DOHH2 (cell line): ENCODE data around the gene CEP85.

Experiments
- H3F3A ChIP-seq: fragments of 200-600 bp; sonication (generic), shearing (Covaris generic); 2 replicates; pipeline ENCODE4 v1.6.0; 2016; ENCODE audit warnings: antibody characterized with exemption, mild to moderate bottlenecking; ENCODE audit not compliant: control insufficient read depth, insufficient read depth
- H3K27ac ChIP-seq: fragments of 200-600 bp; sonication (generic); 2 replicates; pipeline ENCODE4 v1.5.1; 2014; ENCODE audit warnings: low read depth, mild to moderate bottlenecking, low read length, moderate library complexity
- H3K27me3 ChIP-seq: fragments of 200-600 bp; sonication (generic); 2 replicates; pipeline ENCODE4 v1.6.1; 2014; ENCODE audit warnings: mild to moderate bottlenecking, low read length, mixed read lengths; ENCODE audit not compliant: control insufficient read depth
- H3K36me3 ChIP-seq: fragments of 200-600 bp; sonication (generic); 2 replicates; pipeline ENCODE4 v1.6.1; 2014; ENCODE audit warnings: mild to moderate bottlenecking, low read length, moderate library complexity, mixed read lengths; ENCODE audit not compliant: control insufficient read depth
- H3K4me1 ChIP-seq: fragments of 200-600 bp; sonication (generic); 2 replicates; pipeline ENCODE4 v1.6.1; 2014; ENCODE audit warnings: mild to moderate bottlenecking, low read length, mixed read lengths; ENCODE audit not compliant: control insufficient read depth
- H3K4me2 ChIP-seq: fragments of 200-600 bp; sonication (generic); 2 replicates; pipeline ENCODE4 v1.6.0; 2014; ENCODE audit warnings: mild to moderate bottlenecking, low read length, moderate library complexity
- H3K4me3 ChIP-seq: fragments of 200-600 bp; sonication (generic); 2 replicates; pipeline ENCODE4 v1.5.1; 2014; ENCODE audit warnings: mild to moderate bottlenecking, low read length, mixed read lengths
- H3K79me2 ChIP-seq: fragments of 200-600 bp; sonication (generic); 2 replicates; pipeline ENCODE4 v1.6.1; 2014; ENCODE audit warnings: mild to moderate bottlenecking, low read length, mixed read lengths; ENCODE audit not compliant: control insufficient read depth
- H3K9me2 ChIP-seq: fragments of 200-600 bp; sonication (generic); replicated peaks from 2 replicates; pipeline ENCODE4 v1.6.1; 2014; ENCODE audit warnings: mild to moderate bottlenecking, low read length, mixed read lengths; ENCODE audit not compliant: control insufficient read depth
- H3K9me3 ChIP-seq: fragments of 200-600 bp; sonication (generic); 2 replicates; pipeline ENCODE4 v1.6.1; 2014; ENCODE audit warnings: antibody characterized with exemption, low read length, mixed read lengths; ENCODE audit not compliant: control insufficient read depth, insufficient read depth
- H4K20me1 ChIP-seq: fragments of 200-600 bp; sonication (generic); 2 replicates; pipeline ENCODE4 v1.6.0; 2014; ENCODE audit warnings: low read depth, mild to moderate bottlenecking, antibody characterized with exemption, low read length, moderate library complexity; ENCODE audit not compliant: control insufficient read depth, insufficient read depth
- EZH2phosphoT487 ChIP-seq: fragments of 200-600 bp; sonication (generic); IDR thresholded peaks from 2 replicates; pipeline ENCODE4 v1.6.1; 2017; ENCODE audit warnings: borderline replicate concordance, mild to moderate bottlenecking, antibody characterized with exemption, low read length, moderate library complexity, mixed read lengths
- TF ChIP-seq, protein P1 (sequence below): fragments of 200-600 bp; sonication (generic); IDR thresholded peaks from one replicate; pipeline ENCODE4 v1.5.1; 2014; ENCODE audit warnings: antibody characterized with exemption, mild to moderate bottlenecking, low read depth, low read length; ENCODE audit not compliant: poor library complexity, severe bottlenecking

The CEP85 gene

DNA sequence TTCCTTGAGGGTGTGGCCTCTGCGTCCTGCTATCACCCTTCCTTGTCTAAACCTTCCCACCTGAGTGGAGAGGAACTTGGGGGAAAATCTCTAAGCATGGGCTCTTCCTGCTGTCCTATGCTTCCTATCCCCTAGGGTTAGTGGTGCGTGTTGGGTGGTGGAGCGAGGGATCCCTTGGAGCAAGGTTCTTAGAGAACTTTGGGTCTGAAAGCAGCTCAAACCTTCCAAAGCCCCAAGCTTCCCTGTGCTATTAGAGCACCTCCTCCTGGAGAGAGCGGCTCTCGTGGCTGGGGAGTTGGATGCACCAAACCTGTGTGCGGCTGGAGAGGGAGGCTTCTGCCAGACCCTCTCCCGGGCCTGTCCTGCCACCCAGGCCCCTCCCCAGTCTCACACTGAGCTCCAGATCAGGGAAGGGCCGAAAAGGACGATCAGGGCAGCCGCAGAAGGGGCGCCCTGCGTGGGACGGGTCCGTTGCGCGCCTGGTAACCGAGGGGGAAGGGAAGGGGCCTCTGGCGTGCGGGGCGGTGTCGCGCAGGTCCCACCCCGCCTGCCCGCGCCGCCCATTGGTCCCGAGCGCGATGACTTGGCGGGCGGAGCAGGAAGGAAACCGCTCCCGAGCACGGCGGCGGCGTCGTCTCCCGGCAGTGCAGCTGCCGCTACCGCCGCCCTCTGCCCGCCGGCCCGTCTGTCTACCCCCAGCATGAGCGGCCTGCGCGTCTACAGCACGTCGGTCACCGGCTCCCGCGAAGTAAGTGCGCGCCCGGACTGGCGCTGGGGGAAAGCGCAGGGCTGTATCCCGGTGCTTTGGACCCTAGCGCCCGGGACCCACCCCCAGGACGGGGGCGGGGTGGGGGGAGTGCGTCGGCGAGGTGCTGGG lies 45.7 kb downstream of the CEP85 start, which contains the start of gene SH3BGRL3:
SH3BGRL3 (plus strand) TSS at position 631 of the 877 bp plus-strand sequence; CDS start at position 701, 70 bp downstream.
- peaks cover 50% of the 10 kb centered on the region for H3K36me3 ChIP-seq

GRCh38 chr1:26280333-26281042 lies 46.5 kb downstream of the CEP85 start:
- Histone ChIP-seq H3K79me2 (peaks cover 8% of the 10 kb centered on the region; the same call in 1 of the 2 replicates), H3K9me2 (no peaks in the 10 kb centered on the region), H3K27ac (peak overlapping the region; percentile 41; the same call in 1 of the 2 replicates), H3K4me1 (peaks cover 36% of the 10 kb centered on the region), H3K4me3 (peak overlapping the region; percentile 92), H4K20me1 (no peaks in the 10 kb centered on the region), H3K36me3 (peaks cover 42% of the 10 kb centered on the region), H3K27me3 (no peaks in the 10 kb centered on the region), H3K4me2 (peak overlapping the region; percentile 99), H3K9me3 (no peaks in the 10 kb centered on the region), H3F3A (peaks cover 3% of the 10 kb centered on the region; the same call in 1 of the 2 replicates)
- no peak for TF ChIP-seq EZH2phosphoT487
- TF ChIP-seq, protein P1, sequence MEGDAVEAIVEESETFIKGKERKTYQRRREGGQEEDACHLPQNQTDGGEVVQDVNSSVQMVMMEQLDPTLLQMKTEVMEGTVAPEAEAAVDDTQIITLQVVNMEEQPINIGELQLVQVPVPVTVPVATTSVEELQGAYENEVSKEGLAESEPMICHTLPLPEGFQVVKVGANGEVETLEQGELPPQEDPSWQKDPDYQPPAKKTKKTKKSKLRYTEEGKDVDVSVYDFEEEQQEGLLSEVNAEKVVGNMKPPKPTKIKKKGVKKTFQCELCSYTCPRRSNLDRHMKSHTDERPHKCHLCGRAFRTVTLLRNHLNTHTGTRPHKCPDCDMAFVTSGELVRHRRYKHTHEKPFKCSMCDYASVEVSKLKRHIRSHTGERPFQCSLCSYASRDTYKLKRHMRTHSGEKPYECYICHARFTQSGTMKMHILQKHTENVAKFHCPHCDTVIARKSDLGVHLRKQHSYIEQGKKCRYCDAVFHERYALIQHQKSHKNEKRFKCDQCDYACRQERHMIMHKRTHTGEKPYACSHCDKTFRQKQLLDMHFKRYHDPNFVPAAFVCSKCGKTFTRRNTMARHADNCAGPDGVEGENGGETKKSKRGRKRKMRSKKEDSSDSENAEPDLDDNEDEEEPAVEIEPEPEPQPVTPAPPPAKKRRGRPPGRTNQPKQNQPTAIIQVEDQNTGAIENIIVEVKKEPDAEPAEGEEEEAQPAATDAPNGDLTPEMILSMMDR: no peak

More for the DNA sequence above, 45.7 kb downstream of the CEP85 start, which contains the start of gene SH3BGRL3:
- Histone ChIP-seq H3K4me3 (peak within 1 kb of the TSS; percentile 92), H3K4me2 (peak within 1 kb of the TSS; percentile 99), H3F3A (peaks cover 5% of the 10 kb centered on the region), H3K27ac (peak within 1 kb of the TSS; percentile 41), H4K20me1 (peaks cover 2% of the 10 kb centered on the region; the same call in 1 of the 2 replicates), H3K9me3 (no peaks in the 10 kb centered on the region), H3K27me3 (no peaks in the 10 kb centered on the region), H3K79me2 (peaks cover 8% of the 10 kb centered on the region; the same call in 1 of the 2 replicates), H3K9me2 (no peaks in the 10 kb centered on the region), H3K4me1 (peaks cover 31% of the 10 kb centered on the region)
- no peak for TF ChIP-seq EZH2phosphoT487
- TF ChIP-seq, protein P1: peak; percentile 65

GRCh38 chr1:26281091-26281958 lies 47.3 kb downstream of the CEP85 start:
- Histone ChIP-seq H3K9me3 (no peaks in the 10 kb centered on the region), H3K9me2 (no peaks in the 10 kb centered on the region), H3K27me3 (no peaks in the 10 kb centered on the region), H4K20me1 (no peaks in the 10 kb centered on the region), H3K4me2 (no peak overlapping the region), H3K36me3 (peaks cover 34% of the 10 kb centered on the region), H3K79me2 (peaks cover 8% of the 10 kb centered on the region; the same call in 1 of the 2 replicates), H3K27ac (no peak overlapping the region), H3K4me3 (no peak overlapping the region), H3K4me1 (peaks cover 41% of the 10 kb centered on the region), H3F3A (peaks cover 4% of the 10 kb centered on the region)
- TF ChIP-seq, protein P1: no peak
- no peak for TF ChIP-seq EZH2phosphoT487
